GM12873 (cell line): ENCODE results near the gene UTP14A.

Source experiments
- CTCF ChIP-seq: IDR thresholded peaks from 2 replicates; pipeline ENCODE4 v1.5.1; 2012; ENCODE audit warnings: low read depth, mild to moderate bottlenecking, moderate library complexity, low read length, control low read depth; ENCODE audit not compliant: insufficient read depth; ENCODE audit errors: missing control alignments

UTP14A gene

GRCh38 chrX:129925305-129926092, 19.5 kb downstream of the UTP14A start:
- peak; percentile 76 for TF ChIP-seq CTCF

- TF ChIP-seq CTCF: no peak
These were observed 25.0 kb downstream of the UTP14A start for GRCh38 chrX:129930941-129931410.

- no peak for TF ChIP-seq CTCF
These were observed 25.5 kb downstream of the UTP14A start for GRCh38 chrX:129931411-129932015.

- no peak for TF ChIP-seq CTCF
These were observed 26.3 kb downstream of the UTP14A start for GRCh38 chrX:129932016-129932820.

GRCh38 chrX:129932821-129933321, 26.9 kb downstream of the UTP14A start:
- TF ChIP-seq CTCF: no peak

DNA sequence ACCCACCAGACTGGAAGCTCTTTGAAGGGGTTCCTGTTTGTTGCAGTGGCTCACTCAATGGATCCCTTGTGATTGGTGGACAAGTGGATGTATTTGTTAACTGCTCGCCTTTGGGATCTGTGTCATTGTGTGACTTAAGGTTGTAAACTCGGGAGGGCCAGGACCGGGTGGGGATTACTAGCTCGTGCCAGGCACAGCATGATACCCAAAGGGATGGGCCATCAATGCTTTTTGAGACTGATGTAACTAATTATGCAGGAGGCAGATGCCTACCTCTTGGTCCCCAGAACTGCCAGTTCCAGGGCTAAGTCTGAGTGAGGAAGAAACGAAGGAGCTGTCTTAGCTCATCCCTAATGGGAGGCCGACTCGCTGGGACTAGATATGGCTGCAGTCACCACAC, 27.7 kb downstream of the UTP14A start:
- TF ChIP-seq CTCF: no peak

GRCh38 chrX:129934461-129934860, 28.5 kb downstream of the UTP14A start:
- no peak for TF ChIP-seq CTCF
